Activated naive CD4-positive, alpha-beta T cell (primary cell): ENCODE data around the gene TNS4.

Source experiments
- DNase-seq, 4 experiments: peaks; one replicate each; lab custom pipeline; 2025; lab: John Stamatoyannopoulos, UW

The TNS4 gene

DNA sequence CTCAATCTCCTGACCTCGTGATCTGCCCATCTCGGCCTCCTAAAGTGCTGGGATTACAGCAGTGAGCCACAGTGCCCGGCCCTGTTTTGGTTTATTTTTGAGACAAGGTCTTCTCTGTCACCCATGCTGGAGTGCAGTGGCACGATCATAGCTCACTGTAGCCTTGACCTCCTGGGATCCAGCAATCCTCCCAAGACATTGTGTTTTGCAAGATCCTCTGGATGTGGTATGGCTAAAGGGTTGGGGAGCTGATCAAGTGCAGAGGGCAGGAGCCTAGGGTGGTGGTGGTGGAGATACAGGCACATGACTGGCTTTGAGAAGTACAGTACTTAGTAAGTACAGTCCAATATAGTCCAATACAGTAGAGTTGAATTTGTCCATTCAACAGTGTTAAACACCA is 16.6 kb upstream of the TNS4 start:
- no peak for DNase-seq

DNA sequence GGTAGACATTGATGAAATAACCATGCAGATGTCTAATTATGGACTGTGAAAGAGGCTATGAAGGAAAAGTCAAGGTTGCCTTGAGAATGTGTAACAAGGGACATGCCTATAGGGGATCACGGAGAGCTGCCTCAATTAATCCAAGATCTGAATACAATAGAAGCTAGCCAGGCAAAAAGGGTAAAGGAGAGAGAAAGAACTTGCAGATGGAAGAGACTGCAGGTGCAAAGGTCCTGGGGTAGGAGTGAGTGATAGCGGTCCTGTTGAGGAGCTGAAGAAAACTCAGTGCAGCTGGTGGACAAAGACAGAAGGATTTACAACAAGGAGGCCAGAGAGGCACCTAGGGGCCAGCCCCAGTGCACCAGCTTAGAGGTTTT is 15.9 kb upstream of the TNS4 start:
- DNase-seq, result no peak

DNA sequence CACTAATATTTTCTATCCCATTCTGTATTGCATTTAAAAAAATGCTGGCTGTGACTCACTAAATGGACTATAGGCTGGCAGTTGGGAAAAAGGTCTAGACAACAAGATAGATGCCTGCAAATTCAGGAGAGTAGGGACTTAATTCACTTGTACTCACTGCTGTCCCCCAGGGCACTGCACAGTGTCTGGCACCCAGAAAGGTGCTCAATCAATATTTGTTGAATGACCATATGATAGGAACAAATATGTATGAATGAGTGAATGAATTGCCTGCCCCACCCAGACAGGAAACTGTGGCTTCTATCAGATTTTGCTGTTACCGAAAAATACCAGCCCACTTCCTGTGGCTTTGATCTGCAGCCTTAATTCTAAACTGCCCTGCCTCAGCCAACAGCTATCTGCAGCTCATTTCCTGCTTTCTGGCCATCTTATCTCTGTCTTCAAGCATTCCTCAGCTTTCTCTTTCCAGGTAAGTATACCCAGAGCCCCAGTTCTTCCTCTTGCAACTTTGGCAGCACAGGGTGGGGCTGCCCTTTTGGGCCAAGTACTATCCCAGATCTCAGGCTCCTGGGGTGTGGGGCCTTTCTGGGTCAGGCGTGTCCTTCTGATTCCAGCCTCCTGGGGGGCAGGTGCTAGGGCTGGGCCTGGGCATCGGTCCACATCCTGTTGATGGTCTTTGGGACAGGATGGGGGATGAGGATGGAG is 15.3 kb upstream of the TNS4 start:
- DNase-seq, result peak in 2 of 4 experiments; percentile 28 to 54

DNA sequence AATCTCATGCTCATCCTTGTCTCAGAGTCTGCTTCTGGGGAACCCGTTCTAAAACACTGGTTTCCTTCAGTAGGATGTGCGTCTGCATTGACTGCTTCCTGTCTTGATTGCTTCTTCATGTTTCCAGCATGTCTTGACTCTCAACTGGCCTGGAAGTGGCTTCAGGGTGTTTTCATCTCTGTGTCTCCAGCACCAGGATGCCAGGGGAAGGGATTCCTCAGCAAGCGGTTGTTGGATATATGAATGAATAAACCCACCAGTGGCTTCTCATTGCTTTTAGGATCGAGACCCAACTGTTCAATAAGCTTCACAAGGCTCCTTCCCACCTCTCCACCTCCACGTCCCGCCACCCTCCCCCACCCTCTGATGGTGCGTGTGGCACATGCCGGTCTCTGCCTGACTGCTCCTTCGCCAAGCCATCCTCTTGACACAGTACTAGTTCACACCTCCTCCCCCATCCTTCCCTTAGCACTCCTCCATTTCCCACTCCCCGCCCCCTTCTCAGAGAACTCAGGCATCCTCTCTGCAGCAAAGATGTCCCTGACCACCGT is 14.1 kb upstream of the TNS4 start:
- DNase-seq, result no peak

DNA sequence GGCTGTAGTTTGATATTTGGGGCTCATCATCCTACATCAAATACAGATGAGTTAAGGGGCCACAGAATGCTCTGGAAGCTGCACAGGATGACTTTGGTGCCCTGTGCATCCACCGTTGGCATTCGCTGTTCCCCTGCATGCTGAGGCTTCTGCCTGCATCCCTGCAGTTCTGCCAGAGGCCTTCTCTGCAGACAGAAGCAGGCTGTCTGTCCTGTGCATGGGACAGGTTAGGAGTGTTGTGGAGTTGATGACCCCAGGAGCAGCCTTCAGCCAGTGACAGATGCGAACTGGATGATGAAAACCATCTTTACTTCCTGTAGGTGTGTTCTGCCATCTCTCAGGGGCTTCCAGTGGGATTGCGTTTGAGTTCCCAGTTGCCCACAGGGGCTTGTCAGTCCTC is 13.6 kb upstream of the TNS4 start:
- no peak for DNase-seq

DNA sequence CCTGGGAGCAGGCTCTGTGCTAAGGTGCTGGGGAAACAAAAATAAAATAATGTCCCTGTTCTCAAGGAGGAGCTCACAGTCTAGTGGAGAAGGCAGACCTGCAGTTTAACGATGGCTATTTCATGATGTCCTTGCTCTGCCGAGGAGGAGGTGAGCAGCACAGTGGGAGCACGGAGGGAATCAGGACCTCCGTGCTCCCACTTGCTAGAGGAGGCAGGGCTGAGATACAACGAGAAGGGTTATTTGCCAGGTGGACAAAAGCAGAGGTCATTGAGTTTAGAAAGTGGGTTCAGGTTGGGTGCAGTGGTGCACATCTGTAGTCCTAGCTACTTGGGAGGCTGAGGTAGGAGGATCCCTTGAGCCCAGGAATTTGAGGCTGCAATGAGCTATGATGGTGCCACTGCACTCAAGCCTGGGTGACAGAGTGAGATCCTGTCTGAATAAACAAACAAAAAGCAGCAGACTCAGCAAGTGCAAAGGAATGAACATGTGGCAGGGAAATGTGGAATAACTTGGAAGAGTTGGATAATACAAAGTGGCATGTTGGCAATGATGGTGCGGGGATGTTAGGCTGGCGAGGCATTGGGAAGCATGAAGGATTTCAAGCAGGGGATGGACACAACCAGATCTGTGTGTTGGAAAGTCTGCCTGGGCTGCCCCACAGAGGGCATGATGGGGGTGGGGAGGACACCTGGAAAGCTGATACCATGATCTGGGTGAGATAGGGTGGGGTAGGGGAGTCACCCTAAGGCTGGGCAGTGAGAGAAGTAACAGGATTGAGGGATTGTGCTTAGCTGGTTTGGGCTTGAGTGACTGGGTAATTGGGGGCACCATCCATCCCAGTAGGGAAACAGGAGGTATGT is 12.8 kb upstream of the TNS4 start:
- DNase-seq, result no peak

DNA sequence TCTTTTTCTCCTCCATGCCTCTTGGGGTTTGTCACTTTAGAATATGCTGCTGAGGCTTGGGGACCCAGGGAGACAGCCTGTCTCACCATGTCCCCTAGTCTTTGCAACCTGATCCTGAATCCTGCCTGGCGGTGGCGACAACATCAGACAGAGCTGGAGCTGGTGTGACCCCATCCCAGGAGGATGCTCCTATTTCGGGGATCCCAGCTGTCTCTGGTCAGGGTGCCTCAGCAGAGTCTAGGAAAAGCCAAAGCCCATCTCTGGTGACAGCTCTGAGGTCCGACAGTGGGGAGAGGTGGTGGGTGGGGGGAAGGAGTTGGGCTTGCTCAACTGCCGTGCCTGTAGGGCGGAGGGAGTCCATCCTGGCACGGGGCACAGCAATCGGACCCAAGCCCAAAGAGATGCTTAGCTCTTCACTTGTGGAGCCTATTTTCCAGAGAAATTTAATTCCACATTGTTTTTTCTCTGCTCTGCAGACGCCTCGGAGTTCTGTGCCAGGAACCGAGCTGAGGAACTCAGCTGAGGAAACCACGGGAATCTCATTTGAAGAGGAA is 10.3 kb upstream of the TNS4 start:
- DNase-seq, result no peak

DNA sequence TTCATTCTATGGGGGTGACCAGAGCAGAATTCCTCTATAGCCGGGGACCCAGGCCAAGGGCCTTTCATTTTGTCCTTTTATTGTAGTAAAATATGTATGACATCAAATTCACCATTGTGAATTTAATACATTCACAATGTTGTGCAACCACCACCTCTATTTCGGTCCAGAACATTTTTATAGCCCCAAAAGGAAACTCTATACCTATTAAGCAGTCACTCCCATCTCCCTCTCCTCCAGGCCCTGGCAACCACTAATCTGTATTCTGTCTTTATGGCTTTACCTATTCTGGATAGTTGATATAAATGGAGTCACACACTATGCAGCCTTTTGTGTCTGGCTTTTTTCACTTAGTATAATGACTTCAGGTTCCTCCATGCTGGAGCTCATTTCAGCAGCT is 9.7 kb upstream of the TNS4 start:
- no peak for DNase-seq

DNA sequence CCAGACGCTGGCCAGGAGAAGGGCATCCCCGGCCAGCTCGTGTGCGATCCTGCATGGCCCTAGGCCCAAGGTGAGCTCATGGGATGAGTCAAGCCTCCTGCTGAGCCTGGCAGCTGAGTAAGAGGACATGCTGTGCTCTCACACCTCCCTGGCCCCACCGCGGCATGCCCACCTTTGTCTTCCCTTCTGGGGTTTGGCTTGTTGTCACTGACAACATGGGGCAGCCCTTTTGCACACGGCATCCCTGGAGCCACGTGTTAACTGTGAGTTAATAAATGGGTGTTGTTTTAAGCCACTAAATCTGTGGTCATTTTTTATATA is 8.9 kb upstream of the TNS4 start:
- DNase-seq, result no peak

DNA sequence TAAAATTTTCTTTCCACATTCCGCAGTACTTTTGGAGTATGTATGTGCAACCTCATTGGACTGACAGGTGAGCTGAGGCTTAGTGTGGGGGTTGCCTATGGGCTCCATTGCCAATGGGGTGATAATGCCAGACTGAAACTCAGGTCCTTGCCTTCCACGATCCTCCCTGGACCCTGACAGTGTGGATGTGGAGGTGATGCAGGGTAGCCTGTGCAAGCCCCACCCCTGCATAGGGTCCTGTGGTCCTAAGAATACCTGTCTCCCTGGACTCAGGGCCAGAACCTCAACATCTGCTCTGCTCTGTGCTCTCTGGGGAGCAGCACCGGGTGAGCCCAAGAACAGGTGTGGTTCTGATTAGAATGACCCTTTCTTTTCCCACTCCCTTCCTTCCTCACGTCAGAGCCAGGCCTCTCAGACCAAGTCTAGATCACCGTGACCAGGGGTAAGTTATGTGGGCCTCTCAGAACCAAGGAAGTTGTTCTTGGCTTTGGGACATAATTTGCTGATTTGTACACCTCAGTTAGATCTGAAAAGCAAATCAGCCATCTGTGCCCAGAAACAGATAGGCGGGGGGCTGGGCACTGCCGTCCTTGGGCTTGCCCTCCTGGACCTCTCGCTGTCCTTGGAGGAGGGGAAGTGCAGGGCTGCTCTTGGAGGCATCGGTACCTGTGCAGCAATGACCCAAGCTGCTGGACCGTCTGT is 8.4 kb upstream of the TNS4 start:
- no peak for DNase-seq

DNA sequence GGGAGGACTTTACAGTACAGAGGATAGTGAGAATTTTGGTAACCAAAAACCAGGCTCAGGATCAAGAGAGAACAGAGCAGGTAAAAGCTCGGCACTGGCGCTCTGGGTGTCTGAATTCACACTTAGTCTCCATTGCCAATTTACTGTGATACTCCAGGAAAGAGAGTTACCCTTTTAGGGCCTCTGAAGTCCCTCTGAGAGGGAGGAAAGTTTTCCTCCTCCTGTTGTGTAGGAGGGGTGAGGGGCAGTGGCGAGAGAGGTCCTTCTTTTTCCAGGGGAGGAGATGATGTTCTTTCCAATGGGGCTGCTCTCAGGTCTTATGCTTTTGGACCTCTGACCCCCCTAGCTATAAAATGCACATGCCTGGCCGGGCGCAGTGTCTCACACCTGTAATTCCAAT is 5.4 kb upstream of the TNS4 start:
- no peak for DNase-seq

DNA sequence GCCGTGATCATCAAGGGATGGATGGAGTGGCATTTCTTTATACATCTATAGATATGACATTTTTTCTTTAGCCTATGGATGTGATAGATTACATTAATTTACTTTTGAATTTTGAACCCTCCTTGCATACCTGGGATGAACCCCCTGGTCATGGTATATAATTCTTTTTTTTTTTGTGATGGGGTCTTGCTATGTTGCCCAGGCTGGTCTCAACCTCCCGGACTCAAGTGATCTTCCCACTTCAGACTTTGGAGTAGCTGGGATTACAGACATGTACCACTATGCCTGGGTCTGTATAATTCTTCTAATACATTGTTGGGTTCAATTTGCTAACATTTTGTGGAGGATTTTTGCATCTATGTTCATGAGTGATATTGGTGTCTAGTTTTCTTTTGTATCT is 1.7 kb upstream of the TNS4 start:
- DNase-seq, result no peak

DNA sequence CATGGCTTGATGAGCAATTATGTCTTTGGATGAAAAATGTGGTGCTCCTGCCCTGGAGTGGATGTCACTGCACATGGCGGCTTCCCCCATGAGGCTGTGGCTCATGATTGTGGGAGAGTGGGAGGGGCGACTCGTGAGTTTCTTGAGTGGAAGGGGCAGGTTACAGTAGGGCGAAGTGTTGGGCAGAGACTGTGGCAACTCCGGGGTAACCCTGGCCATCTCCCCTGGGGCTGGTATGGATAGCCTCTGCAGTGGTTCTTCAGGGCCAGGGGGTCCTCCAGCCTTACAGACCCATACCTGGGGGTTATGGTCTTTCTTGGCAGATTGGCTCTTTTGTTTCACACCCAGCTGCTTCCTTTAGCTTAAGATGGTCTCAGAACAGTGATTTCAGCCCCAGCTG is 1.3 kb upstream of the TNS4 start:
- no peak for DNase-seq

DNA sequence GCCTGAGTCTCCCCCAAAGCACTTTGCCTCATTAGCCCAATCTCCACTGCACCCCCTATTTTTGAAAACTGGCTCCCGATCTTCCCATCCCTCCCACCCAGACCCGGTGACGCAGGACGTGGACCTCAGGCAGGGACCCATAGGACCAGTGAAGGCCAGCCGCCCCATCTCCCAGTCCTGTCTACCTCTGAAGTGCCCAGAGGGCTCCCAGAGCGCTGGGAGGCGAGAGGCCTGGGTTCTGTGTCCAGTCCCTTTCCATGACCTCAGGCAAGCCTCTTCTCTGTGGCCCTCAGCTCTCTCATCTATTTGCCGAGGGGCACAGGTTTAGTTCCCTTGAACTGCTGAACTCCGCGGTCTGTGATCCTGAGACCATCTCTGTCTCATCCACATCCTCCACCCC is 714 bp downstream of the TNS4 start:
- DNase-seq, result no peak

DNA sequence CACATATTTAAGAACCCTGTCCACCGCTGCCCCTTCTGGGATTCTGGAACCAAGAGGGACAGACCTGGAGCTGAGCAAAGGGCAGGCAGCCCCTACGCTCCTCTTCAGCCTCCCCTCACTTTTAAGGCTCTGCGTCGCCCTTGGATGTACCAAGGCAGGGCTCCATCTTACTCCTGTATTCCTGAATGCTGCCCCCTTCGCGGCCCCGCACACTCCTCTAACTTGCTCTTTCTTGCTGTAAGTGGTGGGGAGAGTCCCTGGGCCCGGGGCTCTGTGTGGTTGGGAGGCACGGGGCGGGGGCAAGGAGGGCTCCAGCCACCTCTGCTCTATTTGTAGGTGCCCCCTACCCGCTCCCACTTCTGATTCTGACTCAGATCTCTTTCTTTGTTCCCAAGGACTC is 1.2 kb downstream of the TNS4 start:
- DNase-seq, result no peak

DNA sequence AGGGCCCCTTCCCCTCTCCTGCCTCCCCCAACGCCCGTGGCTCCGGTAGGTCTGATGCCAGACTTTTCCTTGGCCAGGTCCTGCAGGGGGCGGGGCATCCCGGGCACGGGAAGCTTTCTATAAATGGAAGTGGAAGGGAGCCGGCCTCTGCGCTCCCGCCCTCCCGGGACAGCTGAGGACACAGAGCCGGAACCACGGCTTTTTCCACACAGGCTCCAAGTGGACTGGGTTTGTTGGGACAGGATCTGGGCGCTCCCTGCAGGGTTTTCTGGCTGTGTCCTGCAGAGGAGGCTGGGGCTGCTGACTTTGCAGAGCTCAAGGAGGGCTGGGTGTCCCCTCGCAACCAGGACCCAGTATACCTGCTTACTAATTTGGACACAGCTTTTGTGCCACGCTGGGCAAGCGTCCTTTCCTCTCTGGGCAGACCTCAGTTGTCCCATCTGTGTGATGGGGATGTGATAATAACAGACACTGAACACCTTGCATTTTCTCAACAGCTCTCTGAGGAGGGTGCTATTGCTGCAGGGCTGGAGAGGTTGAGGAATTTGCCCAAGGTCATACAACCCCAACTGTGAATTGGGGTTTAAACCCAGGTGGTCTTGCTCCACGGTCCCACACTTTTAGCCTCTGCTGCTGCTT is 1.8 kb downstream of the TNS4 start:
- DNase-seq, result no peak

DNA sequence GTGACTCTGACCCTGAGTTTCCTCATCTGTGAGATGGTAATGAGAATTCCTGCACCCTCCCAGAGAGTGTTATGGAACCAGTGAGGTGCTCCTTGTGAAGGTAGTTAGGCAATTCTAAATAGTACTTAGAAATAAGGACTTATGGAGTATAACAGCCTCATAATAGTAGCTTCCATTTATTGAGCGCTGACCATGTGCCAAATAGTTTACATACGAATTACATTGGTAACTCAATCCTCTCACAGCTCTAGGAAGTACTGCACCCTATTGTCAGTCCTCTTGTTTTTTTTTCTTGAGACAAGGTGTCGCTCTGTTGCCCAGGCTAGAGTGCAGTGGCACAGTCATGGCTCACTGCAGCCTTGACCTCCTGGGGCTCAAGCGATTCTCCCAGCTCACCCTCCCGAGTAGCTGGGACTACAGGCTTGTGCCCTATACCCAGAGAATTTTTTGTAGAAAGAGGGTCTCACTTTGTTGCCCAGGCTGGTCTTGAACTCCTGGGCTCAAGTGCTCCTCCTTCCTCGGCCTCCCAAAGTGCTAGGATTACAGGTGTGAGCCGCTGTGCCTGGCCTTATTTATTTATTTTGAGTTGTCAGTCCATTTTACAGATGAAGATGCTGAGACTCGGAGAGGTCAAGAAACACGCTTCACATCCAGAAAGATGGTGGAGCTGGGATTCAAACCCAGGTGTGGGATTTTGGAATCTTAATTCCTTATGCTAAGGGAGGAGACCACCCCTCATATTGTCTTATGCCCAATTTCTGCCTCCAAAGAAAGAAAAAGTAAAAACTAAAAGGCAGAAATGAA is 2.9 kb downstream of the TNS4 start:
- no peak for DNase-seq

DNA sequence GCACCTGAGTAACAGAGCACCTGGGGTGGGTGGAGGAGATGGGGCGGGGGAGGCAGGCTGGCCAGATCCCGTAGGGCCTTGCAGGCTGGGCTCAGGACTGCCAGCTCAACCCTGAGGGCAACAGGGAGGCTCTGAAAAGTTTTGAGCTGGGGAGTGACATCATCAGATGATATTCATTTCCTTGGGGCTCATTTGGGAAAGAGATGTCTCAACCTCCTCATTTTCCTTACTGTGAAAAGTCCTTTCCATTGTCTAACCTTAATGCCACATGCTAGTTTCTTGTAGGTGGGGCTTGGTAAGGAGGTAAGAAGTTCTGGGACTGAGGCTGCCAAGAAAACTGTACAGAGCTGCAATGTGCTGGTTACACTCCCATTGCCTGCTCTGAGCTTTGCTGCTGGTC is 3.7 kb downstream of the TNS4 start:
- DNase-seq, result no peak

DNA sequence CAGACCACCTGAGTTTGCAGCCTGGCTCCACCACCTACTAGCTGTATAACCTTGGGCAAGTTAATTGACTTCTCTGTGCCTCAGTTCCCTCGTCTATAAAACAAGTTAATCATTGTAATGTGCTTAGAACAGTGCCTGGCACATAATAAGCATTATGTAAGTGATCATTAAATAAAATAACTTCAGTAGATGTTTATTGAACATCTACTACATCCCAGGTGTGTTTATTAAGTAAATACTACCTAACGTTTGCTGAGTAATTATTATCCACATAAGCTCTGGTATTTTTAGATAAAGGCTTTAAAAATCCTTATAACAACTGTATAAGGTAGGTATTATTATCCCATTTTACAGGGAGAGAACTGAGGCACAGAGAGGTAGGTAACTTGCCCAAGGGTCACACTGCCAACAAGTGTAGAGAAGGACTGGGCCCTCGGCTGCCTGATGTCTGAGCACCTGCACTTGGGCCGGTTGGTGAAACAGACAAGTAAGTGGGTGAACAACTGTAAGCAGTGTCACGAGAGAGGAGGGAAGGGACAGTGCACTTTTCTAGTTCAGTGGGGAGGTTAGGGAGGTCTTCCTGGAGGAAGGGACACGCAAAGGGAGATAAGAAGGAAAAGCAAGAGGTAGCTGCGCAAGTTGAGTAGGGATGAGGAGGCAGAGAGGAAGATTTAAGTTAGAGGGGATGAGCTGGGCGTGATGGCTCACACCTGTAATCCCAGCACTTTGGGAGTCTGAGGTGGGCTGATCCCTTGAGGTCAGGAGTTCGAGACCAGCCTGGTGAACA is 4.6 kb downstream of the TNS4 start:
- DNase-seq, result no peak

DNA sequence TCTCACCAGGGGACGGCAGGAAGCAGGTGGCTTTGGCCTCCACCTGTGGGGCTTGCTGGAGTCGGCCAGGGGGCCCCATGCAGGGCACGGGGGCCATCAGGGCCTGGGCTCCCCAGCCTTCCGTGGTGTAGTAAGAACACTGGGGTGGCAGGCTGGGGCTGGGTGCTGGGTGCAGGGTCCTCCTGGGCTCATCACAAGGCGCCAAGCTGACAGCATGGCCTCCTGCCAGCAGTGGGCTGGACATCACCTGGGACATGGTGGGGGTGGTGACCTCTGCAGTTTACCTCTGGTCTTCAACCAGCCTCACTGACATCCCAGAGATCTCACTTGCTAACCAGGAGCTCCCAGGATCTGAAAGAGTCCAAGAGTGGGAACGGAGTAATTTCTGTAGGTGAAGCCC is 5.3 kb downstream of the TNS4 start:
- no peak for DNase-seq

DNA sequence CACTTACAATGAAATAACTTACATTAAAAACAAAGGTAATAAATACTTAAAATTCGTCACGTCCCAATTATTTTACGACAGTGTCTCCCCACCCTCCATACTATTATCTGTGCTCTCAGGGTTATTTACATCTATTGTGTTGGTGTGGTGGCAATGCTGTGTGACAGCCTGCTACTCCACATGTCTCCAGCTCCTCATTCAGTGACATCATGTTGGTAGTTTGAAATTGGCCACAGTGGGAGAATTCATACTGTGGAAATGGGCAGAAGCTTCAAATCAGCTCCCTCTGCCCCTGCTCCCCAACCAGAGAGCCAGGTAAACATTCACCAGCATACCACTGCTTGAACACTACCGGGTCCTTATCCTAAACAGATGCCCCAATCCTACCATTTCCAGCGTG is 6.3 kb downstream of the TNS4 start:
- DNase-seq, result no peak
